HEK293T (cell line): ENCODE results near the gene PLCL2.

Experiments
- CTCF ChIA-PET: fragments of 350-600 bp; formaldehyde crosslinking; extraction: SDS; loops from one replicate; lab custom pipeline; 2021; ENCODE audit warnings: antibody characterized with exemption, inconsistent platforms; lab: Yijun Ruan, JAX
- POLR2A ChIA-PET: fragments of 350-600 bp; formaldehyde crosslinking; extraction: SDS; loops from one replicate; lab custom pipeline; 2020; ENCODE audit warnings: antibody characterized with exemption, inconsistent platforms; lab: Yijun Ruan, JAX
- DNase-seq: peaks from one replicate; pipeline ENCODE4 v3.0.0; 2012; ENCODE audit warnings: mixed read lengths; ENCODE audit errors: extremely low spot score
- ARNT ChIP-seq: fragments of 450-650 bp; IDR thresholded peaks from 2 replicates; pipeline ENCODE4 v1.6.1; 2017; ENCODE audit warnings: mild to moderate bottlenecking
- BHLHE40 ChIP-seq: fragments of 450-650 bp; IDR thresholded peaks from 2 replicates; pipeline ENCODE4 v1.6.1; 2016; ENCODE audit warnings: mild to moderate bottlenecking, moderate library complexity, borderline replicate concordance
- CTBP1 ChIP-seq: fragments of 450-650 bp; IDR thresholded peaks from 2 replicates; pipeline ENCODE4 v1.6.1; 2016; ENCODE audit warnings: borderline replicate concordance
- ELF4 ChIP-seq: fragments of 450-650 bp; IDR thresholded peaks from 2 replicates; pipeline ENCODE4 v1.6.1; 2017; ENCODE audit warnings: antibody characterized with exemption
- FOXA1 ChIP-seq: fragments of 450-650 bp; IDR thresholded peaks from 2 replicates; pipeline ENCODE4 v1.6.1; 2016; ENCODE audit warnings: mild to moderate bottlenecking
- FOXK2 ChIP-seq: fragments of 450-650 bp; IDR thresholded peaks from 2 replicates; pipeline ENCODE4 v1.6.1; 2016; ENCODE audit warnings: mild to moderate bottlenecking
- FOXM1 ChIP-seq: fragments of 450-650 bp; IDR thresholded peaks from 2 replicates; pipeline ENCODE4 v1.6.1; 2017; ENCODE audit warnings: mild to moderate bottlenecking, borderline replicate concordance
- HDGF ChIP-seq: fragments of 450-650 bp; IDR thresholded peaks from 2 replicates; pipeline ENCODE4 v1.6.1; 2017; ENCODE audit warnings: antibody characterized with exemption, borderline replicate concordance
- L3MBTL2 ChIP-seq: fragments of 450-650 bp; conservative IDR thresholded peaks from 2 replicates; pipeline ENCODE4 v1.6.1; 2016; ENCODE audit warnings: mild to moderate bottlenecking
- LEF1 ChIP-seq: fragments of 450-650 bp; IDR thresholded peaks from 2 replicates; pipeline ENCODE4 v1.6.1; 2017; ENCODE audit warnings: mild to moderate bottlenecking, borderline replicate concordance
- NFRKB ChIP-seq: fragments of 450-650 bp; IDR thresholded peaks from 2 replicates; pipeline ENCODE4 v1.6.1; 2016; ENCODE audit warnings: mild to moderate bottlenecking, moderate library complexity
- PKNOX1 ChIP-seq: fragments of 450-650 bp; IDR thresholded peaks from 2 replicates; pipeline ENCODE4 v1.6.1; 2016
- SP1 ChIP-seq: fragments of 450-650 bp; IDR thresholded peaks from 2 replicates; pipeline ENCODE4 v1.6.1; 2017
- SUZ12 ChIP-seq: fragments of 450-650 bp; IDR thresholded peaks from 2 replicates; pipeline ENCODE4 v1.6.1; 2016; ENCODE audit warnings: mild to moderate bottlenecking
- TARDBP ChIP-seq: fragments of 450-650 bp; IDR thresholded peaks from 2 replicates; pipeline ENCODE4 v1.6.1; 2016
- ZNF384 ChIP-seq: fragments of 450-650 bp; IDR thresholded peaks from 2 replicates; pipeline ENCODE4 v1.6.1; 2016

Gene PLCL2

GRCh38 chr3:17021614-17022013 is 136.9 kb downstream of the PLCL2 start:
- ChIA-PET POLR2A (no interaction called here), CTCF (no interaction called here)
- TF ChIP-seq FOXM1 (no peak), ARNT (no peak), HDGF (no peak), SUZ12 (no peak), PKNOX1 (no peak), ZNF384 (no peak), LEF1 (no peak), BHLHE40 (no peak)
- no peak for DNase-seq

- CTCF ChIA-PET, result no interaction called here
- TF ChIP-seq FOXK2, result no peak
- no peak for TF ChIP-seq ZNF384
- POLR2A ChIA-PET, result no interaction called here
- DNase-seq, result no peak
Observed at GRCh38 chr3:17023006-17023664, 138.4 kb downstream of the PLCL2 start.

GRCh38 chr3:17025594-17026139 is 140.9 kb downstream of the PLCL2 start:
- DNase-seq, result no peak
- ChIA-PET CTCF (no interaction called here), POLR2A (no interaction called here)
- TF ChIP-seq CTBP1 (no peak), FOXK2 (no peak), BHLHE40 (no peak), L3MBTL2 (no peak), SP1 (no peak), NFRKB (no peak)

GRCh38 chr3:17027318-17027717 is 142.6 kb downstream of the PLCL2 start:
- ChIA-PET POLR2A (no interaction called here), CTCF (no interaction called here)
- DNase-seq, result no peak
- TF ChIP-seq ARNT, result no peak
- TF ChIP-seq FOXK2, result no peak
- no peak for TF ChIP-seq HDGF
- TF ChIP-seq PKNOX1, result no peak
- TF ChIP-seq TARDBP, result no peak
- TF ChIP-seq ZNF384, result no peak
- no peak for TF ChIP-seq FOXA1
- no peak for TF ChIP-seq ELF4

GRCh38 chr3:17028363-17028762 is 143.6 kb downstream of the PLCL2 start:
- ChIA-PET POLR2A (no interaction called here), CTCF (no interaction called here)
- TF ChIP-seq TARDBP (no peak), ARNT (no peak), LEF1 (no peak), PKNOX1 (no peak)
- no peak for DNase-seq

- CTCF ChIA-PET, result interaction anchor here (0.9 kb wide), 1 partner anchor 12 kb away, joined by 3 read pairs; no protein-coding TSS in a partner anchor
- no peak for DNase-seq
- POLR2A ChIA-PET, result no interaction called here
- no peak for TF ChIP-seq HDGF
- no peak for TF ChIP-seq NFRKB
- TF ChIP-seq FOXM1, result no peak
- no peak for TF ChIP-seq SP1
- TF ChIP-seq FOXA1, result no peak
- no peak for TF ChIP-seq L3MBTL2
- no peak for TF ChIP-seq CTBP1
- TF ChIP-seq PKNOX1, result no peak
- no peak for TF ChIP-seq ZNF384
- no peak for TF ChIP-seq ARNT
Observed at GRCh38 chr3:17030438-17030837, 145.7 kb downstream of the PLCL2 start.
